CD4-positive, alpha-beta memory T cell (primary cell): Measurements from ENCODE around the gene GPATCH4. TPM values are rescaled to one million over a fixed set of nuclear protein-coding genes. Genes with fewer than 3 reads are reported as not detected.

Source experiments
- CTCF ChIA-PET: fragments of 350-600 bp; sonication (Branson Sonifier 250); formaldehyde crosslinking; loops from one replicate; lab custom pipeline; 2021; ENCODE audit warnings: inconsistent platforms; ENCODE audit not compliant: partially characterized antibody; lab: Charles Lee
- POLR2A ChIA-PET: fragments of 350-600 bp; sonication (Branson Sonifier 250); formaldehyde crosslinking; loops from one replicate; lab custom pipeline; 2021; ENCODE audit not compliant: partially characterized antibody; lab: Charles Lee
- DNase-seq, 5 donors: peaks; one replicate each; pipeline versions ENCODE4 v3.0.0 to v3.0.0-alpha.2; 2020 to 2022; ENCODE audit warnings: mixed read lengths in 1 of 5
- H3K27ac ChIP-seq: one replicate; pipeline ENCODE4 v1.7.0; 2013; ENCODE audit warnings: low read depth, low read length
- H3K27me3 ChIP-seq: 2 replicates; pipeline ENCODE4 v1.7.0; 2013; ENCODE audit warnings: mild to moderate bottlenecking, low read length, moderate library complexity; ENCODE audit not compliant: insufficient read depth
- H3K36me3 ChIP-seq: 2 replicates; pipeline ENCODE4 v1.7.0; 2013; ENCODE audit warnings: mild to moderate bottlenecking, low read length, moderate library complexity; ENCODE audit not compliant: insufficient read depth
- H3K4me1 ChIP-seq: 2 replicates; pipeline ENCODE4 v1.7.0; 2013; ENCODE audit warnings: mild to moderate bottlenecking, low read length, moderate library complexity; ENCODE audit not compliant: insufficient read depth
- H3K4me3 ChIP-seq, 2 donors: one replicate each; pipeline ENCODE4 v1.7.0; 2013; ENCODE audit warnings: low read length in 2 of 2, mild to moderate bottlenecking in 1 of 2
- H3K9me3 ChIP-seq, 2 donors: one replicate each; pipeline ENCODE4 v1.7.0; 2013; ENCODE audit warnings: low read length in 2 of 2, control low read depth in 1 of 2; ENCODE audit not compliant: control insufficient read depth in 1 of 2
- H3K27ac Mint-ChIP-seq, 7 donors: one replicate each; pipeline ENCODE4 v1.8.0; 2020 to 2021; ENCODE audit warnings: mixed read lengths in 7 of 7, mild to moderate bottlenecking in 6 of 7, inconsistent platforms in 3 of 7, moderate library complexity in 3 of 7
- H3K27me3 Mint-ChIP-seq, 2 donors: one replicate each; pipeline ENCODE4 v1.8.0; 2020 to 2021; ENCODE audit warnings: mixed read lengths in 2 of 2
- H3K36me3 Mint-ChIP-seq, 2 donors: one replicate each; pipeline ENCODE4 v1.8.0; 2020 to 2021; ENCODE audit warnings: mixed read lengths in 2 of 2, inconsistent platforms in 1 of 2, mild to moderate bottlenecking in 1 of 2
- H3K4me1 Mint-ChIP-seq, 4 donors: one replicate each; pipeline ENCODE4 v1.8.0; 2020 to 2021; ENCODE audit warnings: mixed read lengths in 4 of 4, mild to moderate bottlenecking in 1 of 4
- H3K4me3 Mint-ChIP-seq, 8 donors: one replicate each; pipeline ENCODE4 v1.8.0; 2020 to 2021; ENCODE audit warnings: mixed read lengths in 8 of 8, mild to moderate bottlenecking in 7 of 8, moderate library complexity in 6 of 8, inconsistent platforms in 3 of 8
- H3K9me3 Mint-ChIP-seq, 8 donors: one replicate each; pipeline ENCODE4 v1.8.0; 2020 to 2021; ENCODE audit warnings: mixed read lengths in 8 of 8, mild to moderate bottlenecking in 5 of 8, inconsistent platforms in 3 of 8, moderate library complexity in 1 of 8
- intact Hi-C: fragments of 100-400 bp; cut with micrococcal nuclease; formaldehyde crosslinking; loops from one replicate; pipeline ENCODE4 v1.15.1; 2023
- polyA plus RNA-seq, 2 donors: library from polyadenylated mRNA; unstranded; fragments of 300-500 nt; fragmentation: Illumina TruSeq; gene quantifications; one replicate each; pipeline ENCODE4 v1.2.3, GENCODE V29; 2021
- total RNA-seq, 2 experiments: library from RNA; stranded (reverse); gene quantifications; one replicate each; pipeline ENCODE4 v1.2.3, GENCODE V29; 2021

Gene GPATCH4
- total and polyA plus RNA-seq, 4 experiments from 2014 or later = 8.1 to 58.5 (median 28.8) TPM

DNA sequence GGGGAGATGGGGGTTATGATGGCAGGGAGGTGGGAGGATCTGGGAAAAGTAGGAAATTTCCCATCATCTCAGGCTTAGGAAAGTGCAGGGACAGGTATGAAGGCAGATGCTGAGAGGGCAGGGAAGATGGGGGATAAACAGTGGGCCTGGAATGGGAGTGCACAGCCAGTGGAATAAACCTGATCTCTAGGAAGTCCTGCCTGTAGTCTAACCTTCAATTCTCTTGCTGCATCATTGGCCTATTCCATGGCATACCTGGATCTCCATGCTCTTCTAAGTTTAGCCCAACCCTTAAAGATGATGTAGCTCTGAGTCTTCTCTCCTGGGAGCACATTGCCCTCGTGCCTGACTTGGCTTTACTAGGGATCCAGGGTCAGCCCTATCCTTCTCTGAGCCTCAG, 43.4 kb upstream of the GPATCH4 start:
- intact Hi-C loops = no loop called here
- Mint-ChIP-seq H3K36me3 (no peaks in the 10 kb centered on the region), H3K27ac (no peak overlapping the region), H3K9me3 (peaks cover 0 to 3% (median 0%) of the 10 kb centered on the region in 8 donors), H3K4me3 (no peak overlapping the region), H3K27me3 (peaks cover 65 to 72% of the 10 kb centered on the region in 2 donors), H3K4me1 (peaks cover 12 to 35% (median 22%) of the 10 kb centered on the region in 4 donors)
- no peak for DNase-seq
- Histone ChIP-seq H3K9me3 (no peaks in the 10 kb centered on the region), H3K27ac (no peak overlapping the region), H3K4me3 (no peak overlapping the region), H3K36me3 (no peaks in the 10 kb centered on the region), H3K4me1 (peaks cover 32% of the 10 kb centered on the region), H3K27me3 (peaks cover 46% of the 10 kb centered on the region)
- CTCF ChIA-PET = interaction anchor here (1.3 to 3.3 kb wide), 2 partner anchors 10 to 19 kb away, joined by 4 to 23 read pairs; no protein-coding TSS in a partner anchor
- POLR2A ChIA-PET = no interaction called here

DNA sequence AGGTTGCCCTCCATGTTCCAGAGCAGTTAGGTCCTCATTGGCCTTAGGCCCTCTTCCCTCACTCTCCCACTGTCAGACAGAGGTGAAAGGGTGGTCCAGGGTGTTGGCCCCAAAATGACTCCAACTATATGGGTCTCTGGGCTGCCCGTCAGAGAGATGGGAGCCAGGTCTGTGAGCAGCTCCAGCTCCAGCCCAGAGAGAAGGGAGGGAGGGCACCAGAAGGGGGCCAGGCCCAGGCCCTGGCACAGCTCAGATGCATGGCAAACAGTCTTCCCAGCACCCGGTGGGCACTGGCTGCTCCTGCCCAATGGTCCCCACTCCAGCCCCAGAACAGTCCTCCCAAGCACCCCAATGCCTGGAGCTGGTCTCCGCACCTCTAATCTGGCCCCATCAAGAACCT, 42.9 kb upstream of the GPATCH4 start:
- no peak overlapping the region for H3K4me3 Mint-ChIP-seq
- H3K9me3 Mint-ChIP-seq = peaks cover 0 to 3% (median 0%) of the 10 kb centered on the region in 8 donors
- H3K27me3 ChIP-seq = peaks cover 51% of the 10 kb centered on the region
- no peak overlapping the region for H3K4me3 ChIP-seq
- CTCF ChIA-PET = interaction anchor here (1.3 to 3.3 kb wide), 3 partner anchors 11 to 18 kb away, joined by 4 to 23 read pairs (median 7); no protein-coding TSS in a partner anchor
- POLR2A ChIA-PET = no interaction called here
- no peaks in the 10 kb centered on the region for H3K9me3 ChIP-seq
- no peak for DNase-seq
- intact Hi-C loops = no loop called here
- H3K27ac ChIP-seq = no peak overlapping the region
- peaks cover 69 to 74% of the 10 kb centered on the region in 2 donors for H3K27me3 Mint-ChIP-seq
- H3K4me1 Mint-ChIP-seq = peaks cover 12 to 35% (median 22%) of the 10 kb centered on the region in 4 donors
- H3K4me1 ChIP-seq = peaks cover 32% of the 10 kb centered on the region
- no peaks in the 10 kb centered on the region for H3K36me3 Mint-ChIP-seq
- peak overlapping the region in 1 of 7 donors; percentile 15 for H3K27ac Mint-ChIP-seq
- H3K36me3 ChIP-seq = no peaks in the 10 kb centered on the region

DNA sequence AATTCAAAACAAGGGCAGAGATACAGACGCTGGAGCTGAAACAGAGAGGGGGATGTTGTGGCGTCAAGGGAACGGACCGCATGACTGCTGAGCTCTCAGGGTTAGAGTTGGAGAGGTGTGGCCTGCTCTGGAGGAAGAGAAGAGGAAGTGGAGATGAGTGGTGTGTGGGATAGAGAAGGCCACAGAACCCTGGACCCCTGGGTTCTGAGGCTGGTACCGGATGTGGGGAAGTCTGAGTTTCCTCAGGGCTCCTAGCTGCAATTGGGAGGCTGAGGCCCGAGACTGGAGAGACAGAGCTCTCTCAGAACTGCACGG, 42.5 kb upstream of the GPATCH4 start:
- Histone ChIP-seq H3K36me3 (no peaks in the 10 kb centered on the region), H3K27ac (no peak overlapping the region), H3K4me1 (peaks cover 32% of the 10 kb centered on the region), H3K27me3 (peaks cover 52% of the 10 kb centered on the region), H3K4me3 (no peak overlapping the region), H3K9me3 (no peaks in the 10 kb centered on the region)
- Mint-ChIP-seq H3K4me3 (peak overlapping the region in 4 of 8 donors; percentile 3 to 42 (median 15)), H3K27ac (peak overlapping the region in 2 of 7 donors; percentile 15 to 65), H3K9me3 (peaks cover 0 to 3% (median 0%) of the 10 kb centered on the region in 8 donors), H3K27me3 (peaks cover 66 to 74% of the 10 kb centered on the region in 2 donors), H3K4me1 (peaks cover 12 to 35% (median 22%) of the 10 kb centered on the region in 4 donors), H3K36me3 (no peaks in the 10 kb centered on the region)
- ChIA-PET CTCF (interaction anchor here (1.7 to 3.3 kb wide), 2 partner anchors 13 to 18 kb away, joined by 7 to 23 read pairs; no protein-coding TSS in a partner anchor), POLR2A (no interaction called here)
- peak in 3 of 5 donors; percentile 30 to 58 (median 49) for DNase-seq
- intact Hi-C loops = no loop called here

DNA sequence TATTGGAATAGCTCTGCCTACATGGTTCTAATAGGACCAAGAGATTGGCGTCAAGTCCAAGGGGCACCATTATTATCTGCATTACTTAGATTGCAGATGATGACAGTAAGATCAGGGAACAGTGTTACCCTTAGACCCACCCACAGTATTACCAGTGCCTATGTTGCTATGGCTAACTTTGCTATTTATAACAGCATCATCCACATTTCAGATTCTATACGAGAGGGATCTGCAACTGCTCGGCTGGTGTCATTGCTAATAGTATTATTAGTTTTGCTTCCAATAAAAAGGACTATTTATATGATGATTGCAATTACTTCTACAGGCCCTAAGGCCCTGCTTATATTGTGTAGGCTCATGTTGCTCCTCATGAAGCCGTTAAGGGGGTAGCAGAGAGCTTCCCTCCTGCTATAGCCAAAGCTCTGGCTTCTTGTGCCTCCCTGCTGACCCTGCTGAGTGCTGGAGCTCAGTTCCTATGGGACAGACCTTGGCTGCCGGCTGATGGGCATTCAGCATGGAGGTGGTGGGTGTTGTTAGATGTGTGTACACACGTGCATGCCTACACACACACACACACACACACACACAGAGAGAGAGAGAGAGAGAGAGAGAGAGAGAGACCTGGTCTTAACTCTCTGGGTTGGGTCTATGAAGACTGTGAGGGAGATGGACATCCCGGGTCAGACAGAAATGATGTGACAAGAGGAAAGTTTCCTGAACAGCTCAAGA, 41.9 kb upstream of the GPATCH4 start:
- Mint-ChIP-seq H3K27ac (peak overlapping the region in 4 of 7 donors; percentile 12 to 65 (median 23)), H3K4me3 (peak overlapping the region in 6 of 8 donors; percentile 42 to 76 (median 56)), H3K36me3 (no peaks in the 10 kb centered on the region), H3K4me1 (peaks cover 12 to 35% (median 22%) of the 10 kb centered on the region in 4 donors), H3K27me3 (peaks cover 61 to 76% of the 10 kb centered on the region in 2 donors), H3K9me3 (peaks cover 0 to 3% (median 0%) of the 10 kb centered on the region in 8 donors)
- Histone ChIP-seq H3K9me3 (no peaks in the 10 kb centered on the region), H3K27ac (no peak overlapping the region), H3K27me3 (peaks cover 57% of the 10 kb centered on the region), H3K4me1 (peaks cover 32% of the 10 kb centered on the region), H3K36me3 (no peaks in the 10 kb centered on the region), H3K4me3 (no peak overlapping the region)
- intact Hi-C loops = no loop called here
- ChIA-PET POLR2A (no interaction called here), CTCF (interaction anchor here (0.7 to 3.3 kb wide), 5 partner anchors 8 to 17 kb away, joined by 3 to 23 read pairs (median 4); no protein-coding TSS in a partner anchor)
- no peak for DNase-seq

DNA sequence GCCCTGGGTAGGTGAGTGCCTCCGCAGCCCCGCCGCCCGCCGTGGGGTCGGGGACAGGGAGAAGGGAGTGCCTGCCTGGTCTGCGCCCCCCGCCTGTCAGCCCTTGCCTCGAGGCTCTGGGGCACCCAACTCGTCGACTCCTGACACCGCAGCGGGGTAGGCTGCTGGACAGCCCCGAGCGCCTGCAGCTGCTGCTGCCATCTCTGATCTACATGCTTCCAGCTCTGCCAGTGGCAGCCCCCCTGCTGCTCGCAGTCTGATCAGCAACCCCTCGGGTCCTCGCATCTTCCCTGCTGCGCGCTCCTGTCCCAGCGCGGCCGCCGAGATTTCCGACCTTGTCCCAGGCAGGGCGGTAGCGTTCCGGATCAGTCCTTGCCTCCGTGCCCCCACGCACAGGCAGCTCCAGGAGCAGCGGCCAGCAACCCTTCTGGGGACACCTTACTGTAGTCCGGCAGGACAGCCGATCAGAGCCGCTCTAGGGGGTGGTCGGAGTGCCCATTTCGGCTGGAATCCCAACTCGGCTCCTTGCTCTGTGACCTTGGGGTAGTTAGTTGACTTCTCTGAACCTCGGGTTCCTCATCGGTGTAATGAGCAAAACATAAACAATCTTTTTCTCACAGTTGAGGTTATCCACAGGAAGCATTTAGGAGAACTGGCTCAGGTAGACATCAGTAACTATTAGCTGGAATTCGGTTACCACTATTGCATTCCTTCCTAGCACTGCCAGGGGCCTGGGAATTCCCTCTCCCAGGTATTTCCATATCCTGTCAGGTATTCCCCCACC, 41.2 kb upstream of the GPATCH4 start:
- Histone ChIP-seq H3K9me3 (no peaks in the 10 kb centered on the region), H3K27me3 (peaks cover 62% of the 10 kb centered on the region), H3K27ac (no peak overlapping the region), H3K4me3 (no peak overlapping the region), H3K36me3 (no peaks in the 10 kb centered on the region), H3K4me1 (peaks cover 32% of the 10 kb centered on the region)
- Mint-ChIP-seq H3K27me3 (peaks cover 59 to 74% of the 10 kb centered on the region in 2 donors), H3K4me3 (peak overlapping the region; percentile 47 to 76 (median 56)), H3K36me3 (no peaks in the 10 kb centered on the region), H3K4me1 (peaks cover 12 to 35% (median 22%) of the 10 kb centered on the region in 4 donors), H3K9me3 (peaks cover 0 to 3% (median 0%) of the 10 kb centered on the region in 8 donors), H3K27ac (peak overlapping the region in 1 of 7 donors; percentile 12)
- intact Hi-C loops = no loop called here
- CTCF ChIA-PET = interaction anchor here (0.7 to 2.0 kb wide), 6 partner anchors 9 to 48 kb away, joined by 3 to 7 read pairs (median 5); no protein-coding TSS in a partner anchor
- POLR2A ChIA-PET = no interaction called here
- DNase-seq = no peak

DNA sequence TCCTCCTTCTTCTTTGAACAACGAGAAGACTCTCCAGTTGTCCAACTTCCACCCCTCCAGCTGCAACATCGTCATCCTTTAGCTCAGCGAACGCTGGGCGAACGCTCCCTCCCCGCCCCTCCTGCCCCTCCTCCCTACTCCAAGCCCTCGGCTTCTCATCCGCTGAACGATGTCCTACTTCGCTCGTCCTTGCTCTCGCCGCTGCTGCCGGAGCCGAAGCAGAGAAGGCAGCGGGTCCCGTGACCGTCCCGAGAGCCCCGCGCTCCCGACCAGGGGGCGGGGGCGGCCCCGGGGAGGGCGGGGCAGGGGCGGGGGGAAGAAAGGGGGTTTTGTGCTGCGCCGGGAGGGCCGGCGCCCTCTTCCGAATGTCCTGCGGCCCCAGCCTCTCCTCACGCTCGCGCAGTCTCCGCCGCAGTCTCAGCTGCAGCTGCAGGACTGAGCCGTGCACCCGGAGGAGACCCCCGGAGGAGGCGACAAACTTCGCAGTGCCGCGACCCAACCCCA, 40.5 kb upstream of the GPATCH4 start, which contains the start of gene BCAN:
BCAN (plus strand) TSS at position 357 of the 504 bp plus-strand sequence. CDS start 3,938 bp downstream, outside the sequence.
- Mint-ChIP-seq H3K4me1 (peaks cover 12 to 35% (median 22%) of the 10 kb centered on the region in 4 donors), H3K36me3 (no peaks in the 10 kb centered on the region), H3K27me3 (peaks cover 58 to 72% of the 10 kb centered on the region in 2 donors), H3K9me3 (peaks cover 0 to 3% (median 0%) of the 10 kb centered on the region in 8 donors), H3K4me3 (peak within 1 kb of the TSS; percentile 48 to 82 (median 70)), H3K27ac (peak within 1 kb of the TSS in 3 of 7 donors; percentile 12 to 55 (median 43))
- no peak for DNase-seq
- POLR2A ChIA-PET = interaction anchor here (0.6 kb wide), 1 partner anchor 1817 kb away, joined by 3 read pairs; no protein-coding TSS in a partner anchor
- Histone ChIP-seq H3K4me1 (peaks cover 32% of the 10 kb centered on the region), H3K9me3 (no peaks in the 10 kb centered on the region), H3K36me3 (no peaks in the 10 kb centered on the region), H3K27ac (no peak within 1 kb of the TSS), H3K4me3 (no peak within 1 kb of the TSS), H3K27me3 (peaks cover 62% of the 10 kb centered on the region)
- intact Hi-C loops = no loop called here
- CTCF ChIA-PET = interaction anchor here (1.2 to 2.0 kb wide), 3 partner anchors 15 to 48 kb away, joined by 3 to 6 read pairs (median 6); no protein-coding TSS in a partner anchor
